ENCODE data around the gene FMOD.
"Not testable (repeated sequence)": the region's sequence is repeated elsewhere in the genome, so short reads cannot be mapped to it uniquely, and the experiment has no call there.

Gene FMOD

GRCh38 chr1:203304919-203305808 is 45.8 kb downstream of the FMOD start, which contains the start of gene BTG2:
BTG2 (plus strand) TSS chr1:203305519; CDS start chr1:203305607, 88 bp downstream.
- peak; percentile 87 for DNase-seq

DNA sequence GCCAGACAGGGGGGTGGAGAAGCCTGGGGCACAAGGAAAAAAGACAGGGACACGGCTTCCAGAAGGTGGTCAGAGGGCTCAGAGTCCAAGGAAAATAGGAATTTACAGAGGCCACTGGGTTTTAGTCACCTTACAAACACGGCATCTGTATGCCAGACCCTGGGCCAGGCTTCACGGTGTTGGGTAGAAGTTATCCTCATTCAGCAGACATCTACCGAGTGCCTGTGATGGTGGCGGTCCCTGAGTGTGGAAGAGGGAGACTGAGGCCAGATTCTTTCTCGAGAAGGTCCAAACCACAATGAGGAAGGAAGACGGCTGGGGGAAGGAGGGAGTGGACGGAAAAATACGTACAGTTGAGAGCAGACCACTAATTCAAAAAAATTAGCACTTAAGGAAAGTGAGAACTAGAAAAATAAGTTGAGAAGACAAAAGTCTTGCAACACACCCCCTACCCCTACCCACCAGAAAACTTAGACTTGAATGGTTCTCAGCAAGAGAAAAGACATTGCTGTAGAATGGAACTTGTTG is 46.5 kb downstream of the FMOD start:
- DNase-seq, result no peak

- no peak for DNase-seq
Measured at GRCh38 chr1:203302894-203303293, 48.0 kb downstream of the FMOD start.

- no peak for DNase-seq
Measured at GRCh38 chr1:203302456-203302855, 48.5 kb downstream of the FMOD start.

DNA sequence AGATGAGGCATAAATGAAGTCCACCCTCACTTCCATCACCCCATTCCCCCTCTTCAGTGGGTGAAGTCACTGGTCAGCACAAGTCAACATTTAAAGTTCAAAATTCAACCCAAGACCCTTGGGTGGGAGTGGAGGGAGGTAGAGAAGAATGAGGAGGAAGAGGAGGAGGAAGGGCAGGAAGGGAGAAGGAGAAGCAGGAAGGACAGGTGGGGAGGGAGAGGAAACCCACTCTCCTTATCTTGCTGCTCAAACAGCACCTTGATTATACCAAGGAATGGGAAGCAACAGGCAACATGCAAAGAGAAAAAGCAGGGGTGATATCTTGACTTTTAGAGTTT is 49.6 kb downstream of the FMOD start:
- DNase-seq, result no peak

DNA sequence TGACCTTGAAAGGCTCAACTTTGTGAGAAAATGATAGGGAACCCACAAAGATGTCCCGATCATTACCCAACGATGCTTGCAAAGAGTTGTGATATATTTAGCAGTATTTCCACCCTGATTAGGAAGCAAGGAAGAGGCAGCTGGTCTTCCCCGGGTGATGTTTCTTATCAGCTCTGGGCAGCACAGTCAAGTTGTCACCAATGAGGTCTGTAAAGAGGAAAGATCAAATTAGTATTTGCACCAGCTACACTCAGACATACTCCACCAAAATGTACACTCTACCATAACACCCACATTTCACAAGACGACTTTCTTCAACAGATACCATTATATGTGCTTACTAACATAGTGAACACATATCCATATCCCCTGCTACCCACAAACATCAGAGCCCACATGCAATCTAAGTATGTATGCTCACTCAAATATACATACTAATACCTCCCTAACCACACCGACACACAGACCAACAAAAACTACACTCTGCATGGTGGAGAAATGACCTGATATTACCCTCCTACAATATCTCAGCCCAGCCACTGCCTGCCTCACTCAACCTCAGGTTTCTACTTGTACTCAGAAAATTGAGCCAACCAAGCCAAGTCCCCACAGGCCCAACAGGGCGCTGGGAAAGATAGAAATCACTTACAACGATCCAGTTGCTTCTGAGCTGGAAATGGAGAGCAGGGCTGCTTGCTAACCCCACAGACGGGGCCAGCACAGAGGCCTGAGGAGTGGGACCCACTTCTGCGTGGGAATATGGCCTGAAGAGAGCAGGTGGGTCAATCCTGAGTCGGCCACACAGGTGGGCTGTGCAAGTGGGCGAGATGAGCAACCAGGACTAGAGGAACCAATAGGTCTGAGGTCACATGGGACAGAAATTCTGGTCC is 50.2 kb downstream of the FMOD start:
- no peak for DNase-seq

- not testable (repeated sequence) for DNase-seq
Measured at GRCh38 chr1:203299719-203300429, 51.0 kb downstream of the FMOD start.

- DNase-seq, result peak; percentile 27
Measured at GRCh38 chr1:203299169-203299568, 51.8 kb downstream of the FMOD start.

DNA sequence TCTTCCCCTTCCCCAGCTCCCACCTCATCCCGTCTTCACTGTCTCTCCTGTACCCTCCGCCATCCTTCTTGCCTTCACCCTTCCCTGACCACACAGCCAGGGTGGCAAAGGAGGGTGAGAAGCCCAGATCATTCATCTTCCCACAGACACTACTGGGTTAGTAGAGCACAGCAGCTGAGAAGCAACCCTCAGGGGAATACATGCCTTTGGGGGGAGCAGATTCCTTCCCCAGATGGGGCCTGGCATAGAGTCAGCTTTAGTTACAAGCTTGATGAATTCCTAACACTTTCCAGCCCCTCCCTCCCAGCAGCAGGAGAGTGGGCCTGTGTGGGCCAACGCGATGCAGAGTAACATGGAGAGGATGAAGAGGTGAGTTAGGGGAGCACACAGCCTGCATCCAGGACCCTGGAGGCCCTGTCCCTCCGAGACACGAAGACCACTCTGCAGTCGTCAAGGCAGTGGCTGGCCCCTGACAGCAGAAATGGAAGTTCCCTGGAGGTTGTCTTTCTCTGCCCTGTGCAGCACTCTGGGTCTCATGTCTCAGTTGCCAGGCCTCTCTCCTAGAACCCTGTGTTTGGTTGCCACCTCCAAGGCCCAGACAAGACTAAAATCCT is 54.4 kb downstream of the FMOD start:
- DNase-seq, result no peak

DNA sequence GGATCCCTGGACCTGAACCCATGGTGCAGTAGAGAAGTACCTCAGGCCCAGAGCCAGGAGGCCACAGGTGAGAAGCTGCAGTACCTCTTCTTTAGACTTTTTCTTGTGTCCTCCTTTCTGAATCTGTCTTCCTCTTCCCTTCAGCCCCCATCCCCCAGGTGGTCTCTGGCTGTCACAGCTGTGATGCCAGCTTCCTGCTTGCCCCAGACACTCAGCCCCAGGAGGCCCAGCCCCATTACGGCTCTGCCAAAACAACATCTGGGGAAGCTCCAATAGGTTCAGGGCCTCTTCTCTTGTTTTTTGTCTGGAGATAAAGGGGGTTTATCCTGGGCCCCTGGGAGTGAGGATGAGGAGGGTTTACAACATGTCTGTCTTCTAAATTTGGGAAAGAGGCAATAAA is 55.1 kb downstream of the FMOD start:
- no peak for DNase-seq

DNA sequence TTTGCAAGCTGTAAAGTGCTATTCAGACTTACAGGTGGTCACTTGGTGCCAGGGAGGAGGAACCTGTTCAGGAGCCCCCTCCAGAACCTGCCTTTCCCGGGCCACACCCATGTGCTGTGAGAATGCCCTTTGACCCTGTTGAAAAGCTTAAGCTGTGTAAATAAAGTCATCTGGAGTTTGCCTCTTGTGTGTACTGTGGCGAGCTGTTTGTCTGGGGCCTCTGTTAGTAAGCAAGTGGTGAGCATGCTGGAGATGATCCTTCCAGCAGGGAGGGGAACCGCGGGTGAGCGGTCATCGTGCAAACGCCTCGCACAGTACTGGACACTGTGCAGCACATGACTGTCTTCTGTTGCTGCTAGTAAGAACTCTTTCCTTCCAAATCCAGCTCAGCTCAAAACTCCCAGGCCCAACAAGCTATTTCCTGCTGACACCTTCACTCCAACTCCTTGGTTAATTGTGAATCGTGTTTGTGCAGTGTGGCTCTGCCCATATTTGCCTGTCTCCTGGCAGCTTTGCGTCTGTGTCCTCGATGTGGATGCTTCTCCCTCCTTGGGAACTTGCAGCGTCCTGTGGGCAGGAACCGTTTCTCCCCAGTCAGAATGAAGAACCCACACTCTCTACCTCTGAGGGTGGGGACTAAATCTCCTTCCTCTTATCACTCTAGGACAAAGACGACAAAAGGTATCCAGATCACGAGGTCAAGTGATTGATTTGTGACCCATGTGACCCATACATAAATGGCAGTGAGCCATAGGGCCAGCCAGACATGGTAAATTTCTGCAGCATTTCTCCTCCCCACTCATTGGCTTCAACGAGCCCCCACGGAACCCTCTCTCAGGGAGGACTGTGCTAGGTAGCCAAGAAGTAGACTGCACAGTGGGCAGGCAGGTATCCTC is 59.5 kb downstream of the FMOD start:
- DNase-seq, result peak; percentile 66
